GM13976 (cell line): ENCODE results near the gene SKOR1.

ENCODE experiments used
- DNase-seq: peaks from one replicate; pipeline ENCODE4 v3.0.0; 2012; ENCODE audit warnings: low spot score
- in situ Hi-C: fragments of 300-500 bp; cut with MboI; formaldehyde crosslinking; loops from one replicate; pipeline ENCODE4 v1.12.0; 2022; ENCODE audit warnings: low sequenced_read_pairs, mixed read lengths, inconsistent platforms; ENCODE audit not compliant: unreplicated experiment
- TF ChIP-seq, protein P1 (sequence below): IDR thresholded peaks from 2 replicates; pipeline ENCODE4 v1.5.1; 2012; ENCODE audit warnings: borderline replicate concordance, mild to moderate bottlenecking; ENCODE audit not compliant: insufficient read depth; ENCODE audit errors: extremely low read depth, missing control alignments, control extremely low read depth

SKOR1 gene

GRCh38 chr15:67835297-67836133 is 10.2 kb downstream of the SKOR1 start:
- DNase-seq, result no peak
- TF ChIP-seq, protein P1, sequence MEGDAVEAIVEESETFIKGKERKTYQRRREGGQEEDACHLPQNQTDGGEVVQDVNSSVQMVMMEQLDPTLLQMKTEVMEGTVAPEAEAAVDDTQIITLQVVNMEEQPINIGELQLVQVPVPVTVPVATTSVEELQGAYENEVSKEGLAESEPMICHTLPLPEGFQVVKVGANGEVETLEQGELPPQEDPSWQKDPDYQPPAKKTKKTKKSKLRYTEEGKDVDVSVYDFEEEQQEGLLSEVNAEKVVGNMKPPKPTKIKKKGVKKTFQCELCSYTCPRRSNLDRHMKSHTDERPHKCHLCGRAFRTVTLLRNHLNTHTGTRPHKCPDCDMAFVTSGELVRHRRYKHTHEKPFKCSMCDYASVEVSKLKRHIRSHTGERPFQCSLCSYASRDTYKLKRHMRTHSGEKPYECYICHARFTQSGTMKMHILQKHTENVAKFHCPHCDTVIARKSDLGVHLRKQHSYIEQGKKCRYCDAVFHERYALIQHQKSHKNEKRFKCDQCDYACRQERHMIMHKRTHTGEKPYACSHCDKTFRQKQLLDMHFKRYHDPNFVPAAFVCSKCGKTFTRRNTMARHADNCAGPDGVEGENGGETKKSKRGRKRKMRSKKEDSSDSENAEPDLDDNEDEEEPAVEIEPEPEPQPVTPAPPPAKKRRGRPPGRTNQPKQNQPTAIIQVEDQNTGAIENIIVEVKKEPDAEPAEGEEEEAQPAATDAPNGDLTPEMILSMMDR, result no peak
- in situ Hi-C loops, result loop anchor here (10.0 to 25.0 kb wide), 2 partner anchors 381 to 898 kb away; no protein-coding TSS in a partner anchor

- no peak for DNase-seq
- TF ChIP-seq, protein P1, result no peak
- in situ Hi-C loops, result loop anchor here (10.0 to 25.0 kb wide), 2 partner anchors 381 to 899 kb away; no protein-coding TSS in a partner anchor
These were observed 10.8 kb downstream of the SKOR1 start for GRCh38 chr15:67836134-67836455.

DNA sequence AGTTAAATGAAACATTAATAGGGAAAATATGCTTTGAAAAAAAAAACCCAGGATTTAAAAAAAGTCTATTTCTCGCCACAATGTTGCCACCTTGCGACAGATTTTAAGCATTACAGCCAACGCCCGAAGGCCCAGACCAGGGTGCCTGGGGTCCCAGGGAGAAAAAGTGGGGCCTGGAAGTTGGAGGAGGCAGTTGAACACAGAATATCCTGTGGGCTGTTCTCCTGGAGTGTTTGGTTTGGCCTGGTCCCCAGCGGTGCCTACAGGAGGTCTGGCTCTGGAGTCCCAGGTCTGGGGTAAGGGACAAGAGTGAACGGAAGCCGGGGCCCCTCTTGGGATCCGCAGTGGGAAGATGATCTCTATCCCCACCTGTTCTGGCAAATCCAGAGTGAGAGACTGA is 11.2 kb downstream of the SKOR1 start:
- peak; percentile 68 for DNase-seq
- in situ Hi-C loops, result loop anchor here (10.0 to 25.0 kb wide), 2 partner anchors 382 to 899 kb away; no protein-coding TSS in a partner anchor
- TF ChIP-seq, protein P1, result peak; percentile 65

- no peak for DNase-seq
- in situ Hi-C loops, result loop anchor here (10.0 to 25.0 kb wide), 2 partner anchors 382 to 900 kb away; no protein-coding TSS in a partner anchor
- TF ChIP-seq, protein P1, result no peak
These were observed 11.6 kb downstream of the SKOR1 start for GRCh38 chr15:67836955-67837354.

- no peak for DNase-seq
- TF ChIP-seq, protein P1, result no peak
- in situ Hi-C loops, result loop anchor here (10.0 to 25.0 kb wide), 2 partner anchors 384 to 902 kb away; no protein-coding TSS in a partner anchor
These were observed 13.6 kb downstream of the SKOR1 start for GRCh38 chr15:67838789-67839332.

- in situ Hi-C loops, result loop anchor here (10.0 to 25.0 kb wide), 2 partner anchors 385 to 902 kb away; no protein-coding TSS in a partner anchor
- TF ChIP-seq, protein P1, result no peak
- peak; percentile 54 for DNase-seq
These were observed 14.2 kb downstream of the SKOR1 start for GRCh38 chr15:67839499-67839928.
